HuH-7.5 (cell line): ENCODE data around the gene MED7.

Source experiments
- DNase-seq: peaks from one replicate; pipeline ENCODE4 v3.0.0; 2011; ENCODE audit warnings: low spot score

The MED7 gene

DNA sequence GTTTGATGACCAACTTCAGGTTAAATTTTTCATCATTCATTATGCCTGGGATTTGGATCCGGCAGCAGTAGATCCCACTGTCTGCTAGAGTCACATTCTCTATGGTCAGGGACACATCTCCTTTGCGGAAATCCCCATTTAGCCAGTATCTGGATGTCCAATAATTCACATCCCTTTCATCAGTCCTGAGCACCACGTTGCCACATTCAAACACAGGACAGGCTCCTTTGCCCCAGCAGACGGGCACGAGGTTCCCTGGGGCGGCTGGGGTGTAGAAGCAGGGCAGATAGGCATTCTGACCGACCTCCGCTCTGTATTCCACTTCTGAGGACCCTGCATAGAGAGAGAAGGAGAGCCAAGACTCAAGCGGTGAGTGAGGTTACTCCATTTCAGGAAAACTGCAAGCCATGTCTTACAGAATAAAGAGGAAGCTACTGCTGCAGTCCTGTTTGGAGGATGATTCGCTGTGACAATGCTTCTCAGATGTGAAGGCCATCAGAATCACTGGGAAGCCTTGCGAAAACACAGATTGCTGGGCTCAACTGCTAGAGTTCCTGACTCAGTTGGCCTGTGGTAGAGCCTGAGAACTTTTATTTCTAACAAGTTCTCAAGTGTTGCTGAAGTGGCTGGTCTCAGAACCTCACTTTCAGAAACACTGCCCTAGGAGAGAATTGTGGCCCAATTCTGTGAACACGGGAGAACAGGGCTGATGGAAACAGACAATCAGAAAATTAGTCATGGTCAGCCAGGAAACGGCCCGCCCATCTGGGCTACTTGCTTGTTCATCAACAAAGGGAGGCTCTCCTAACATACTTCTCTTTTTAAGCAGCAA, 35.8 kb downstream of the MED7 start:
- DNase-seq: no peak

GRCh38 chr5:157100140-157100679, 42.5 kb downstream of the MED7 start:
- DNase-seq: no peak

- DNase-seq: no peak
Observed at GRCh38 chr5:157088342-157088990, 54.2 kb downstream of the MED7 start.
